DND-41 (cell line): ENCODE measurements around the gene NOTCH2.

ENCODE experiments used
- CTCF ChIP-seq: IDR thresholded peaks from 2 replicates; pipeline ENCODE4 v1.5.1; 2012; ENCODE audit warnings: borderline replicate concordance, low read length, moderate library complexity, mild to moderate bottlenecking; ENCODE audit not compliant: poor library complexity, severe bottlenecking; ENCODE audit errors: extremely low read depth
- EZH2 ChIP-seq: IDR thresholded peaks from 3 replicates; pipeline ENCODE4 v1.6.1; 2012; ENCODE audit warnings: borderline replicate concordance, low read depth, mild to moderate bottlenecking, moderate library complexity, low read length, inconsistent platforms; ENCODE audit not compliant: severe bottlenecking

- TF ChIP-seq EZH2 (no peak), CTCF (no peak)
These were observed 199.5 kb downstream of the NOTCH2 start for GRCh38 chr1:119869995-119870394.
